Measurements from ENCODE around the gene SLC39A6. TPM values are rescaled to one million over a fixed set of nuclear protein-coding genes. Genes with fewer than 3 reads are reported as not detected.

Gene SLC39A6
- total and polyA plus RNA-seq, 2 donors (not counting 3 experiments of a cell fraction or from before 2014, with no cell fraction given), result 13.8 to 23.1 TPM

DNA sequence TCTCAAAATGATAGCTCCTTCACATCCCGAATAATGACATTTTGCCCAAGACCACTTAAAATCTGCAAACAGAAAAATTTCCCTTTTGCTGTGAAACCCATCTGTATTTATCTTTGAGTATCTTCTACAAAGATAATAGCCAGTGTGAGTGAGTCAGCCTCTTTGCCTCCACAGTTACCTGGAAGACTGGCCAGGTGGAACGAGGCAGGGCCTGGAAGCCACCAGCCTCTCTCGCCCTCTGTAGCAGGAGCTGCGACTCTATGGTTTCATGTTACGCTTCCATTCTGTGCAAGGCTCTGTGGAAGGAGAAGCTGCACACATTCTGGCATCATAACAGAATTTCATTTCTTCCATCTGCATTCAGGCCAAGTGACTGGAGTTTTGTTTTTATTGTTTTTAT lies 10.1 kb upstream of the SLC39A6 start:
- Histone ChIP-seq H3K27me3 (ENCODE audit: control insufficient read depth in 2 of 2, insufficient read depth in 2 of 2, low read length in 2 of 2) (no peaks in the 10 kb centered on the region), H3K27ac (ENCODE audit: insufficient read depth, low read depth, low read length) (no peak overlapping the region), H4K20me1 (replicated peaks; ENCODE audit: control insufficient read depth, extremely low read depth, insufficient read depth, low read length) (no peaks in the 10 kb centered on the region), H3K9me1 (replicated peaks; ENCODE audit: control insufficient read depth, extremely low read depth, insufficient read depth, low read length) (no peaks in the 10 kb centered on the region), H3K4me1 (ENCODE audit: control insufficient read depth, extremely low read depth, insufficient read depth, low read length) (no peaks in the 10 kb centered on the region), H3K9ac (replicated peaks; ENCODE audit: extremely low read depth, insufficient read depth, low read length) (no peak overlapping the region), H3K9me3 (replicated peaks; ENCODE audit: control insufficient read depth, insufficient read depth, low read length) (no peaks in the 10 kb centered on the region), H3K79me2 (ENCODE audit: control insufficient read depth, insufficient read depth, low read length) (peaks cover 4% of the 10 kb centered on the region), H3K36me3 (ENCODE audit: control insufficient read depth in 2 of 2, extremely low read depth in 1 of 2, insufficient read depth in 2 of 2, low read length in 2 of 2) (peaks cover 9 to 17% of the 10 kb centered on the region in 2 experiments), H3K4me3 (replicated peaks in 1 of 3; ENCODE audit: insufficient read depth in 1 of 3, low read depth in 1 of 3, low read length in 3 of 3) (no peak overlapping the region), H3K4me2 (ENCODE audit: insufficient read depth, low read length) (no peak overlapping the region), H2AFZ (ENCODE audit: low read depth, low read length) (no peak overlapping the region)
- CTCF ChIA-PET, result interaction anchor here (1.1 to 1.8 kb wide), 2 partner anchors 122 to 145 kb away, joined by 5 read pairs; no protein-coding TSS in a partner anchor
- TF ChIP-seq, protein P1, sequence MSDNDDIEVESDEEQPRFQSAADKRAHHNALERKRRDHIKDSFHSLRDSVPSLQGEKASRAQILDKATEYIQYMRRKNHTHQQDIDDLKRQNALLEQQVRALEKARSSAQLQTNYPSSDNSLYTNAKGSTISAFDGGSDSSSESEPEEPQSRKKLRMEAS (IDR thresholded peaks at IDR 0.05; ENCODE audit: insufficient read depth, insufficient read length), result no peak
- TF ChIP-seq GATA2 (IDR thresholded peaks at IDR 0.05; ENCODE audit: insufficient read depth, insufficient read length, low read depth, low read length), result no peak
- no peak for TF ChIP-seq FOS (IDR thresholded peaks at IDR 0.05; ENCODE audit: borderline replicate concordance, insufficient read depth, low read length)
- no peak for TF ChIP-seq EZH2 (IDR thresholded peaks at IDR 0.05; ENCODE audit: borderline replicate concordance, low read depth, low read length, severe bottlenecking)
- TF ChIP-seq MYC (IDR thresholded peaks at IDR 0.05; ENCODE audit: low read depth, low read length), result no peak
- TF ChIP-seq POLR2A (IDR thresholded peaks at IDR 0.05; ENCODE audit: low read depth, low read length), result no peak
- TF ChIP-seq, protein P2, sequence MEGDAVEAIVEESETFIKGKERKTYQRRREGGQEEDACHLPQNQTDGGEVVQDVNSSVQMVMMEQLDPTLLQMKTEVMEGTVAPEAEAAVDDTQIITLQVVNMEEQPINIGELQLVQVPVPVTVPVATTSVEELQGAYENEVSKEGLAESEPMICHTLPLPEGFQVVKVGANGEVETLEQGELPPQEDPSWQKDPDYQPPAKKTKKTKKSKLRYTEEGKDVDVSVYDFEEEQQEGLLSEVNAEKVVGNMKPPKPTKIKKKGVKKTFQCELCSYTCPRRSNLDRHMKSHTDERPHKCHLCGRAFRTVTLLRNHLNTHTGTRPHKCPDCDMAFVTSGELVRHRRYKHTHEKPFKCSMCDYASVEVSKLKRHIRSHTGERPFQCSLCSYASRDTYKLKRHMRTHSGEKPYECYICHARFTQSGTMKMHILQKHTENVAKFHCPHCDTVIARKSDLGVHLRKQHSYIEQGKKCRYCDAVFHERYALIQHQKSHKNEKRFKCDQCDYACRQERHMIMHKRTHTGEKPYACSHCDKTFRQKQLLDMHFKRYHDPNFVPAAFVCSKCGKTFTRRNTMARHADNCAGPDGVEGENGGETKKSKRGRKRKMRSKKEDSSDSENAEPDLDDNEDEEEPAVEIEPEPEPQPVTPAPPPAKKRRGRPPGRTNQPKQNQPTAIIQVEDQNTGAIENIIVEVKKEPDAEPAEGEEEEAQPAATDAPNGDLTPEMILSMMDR (IDR thresholded peaks at IDR 0.05; ENCODE audit: extremely low read depth in 1 of 2, insufficient read depth in 1 of 2, low read depth in 1 of 2, low read length in 2 of 2), result no peak
- no peak for TF ChIP-seq POLR2AphosphoS5 (IDR thresholded peaks at IDR 0.05; ENCODE audit: insufficient read depth, low read depth, low read length)
- TF ChIP-seq JUN (IDR thresholded peaks at IDR 0.05; ENCODE audit: borderline replicate concordance, insufficient read depth, insufficient read length, low read depth), result no peak
- DNase-seq (ENCODE audit: low read depth, low spot score), result no peak
- dilution Hi-C loops (cut with MboI; ENCODE audit: extremely low pct_ligation_motif_present, low sequenced_read_pairs) (no loop called here), intact Hi-C loops (cut with micrococcal nuclease) (no loop called here)
- POLR2A ChIA-PET, result no interaction called here
- FAIRE-seq, result no peak
- no TSS peak for BruUV-seq (replicated peaks)
